ENCODE measurements around the gene ZMIZ1.

GRCh38 chr10:79183468-79183865 is 114.7 kb downstream of the ZMIZ1 start:
- TF ChIP-seq POLR2AphosphoS5 (IDR thresholded peaks at IDR 0.05; ENCODE audit: low read depth, low read length) (no peak), REST (IDR thresholded peaks at IDR 0.05; ENCODE audit: insufficient read depth in 1 of 2, low read depth in 2 of 2, low read length in 2 of 2) (no peak)
